Bronchial epithelial cell (primary cell): Measurements from ENCODE around the gene ZMYND12. TPM values are rescaled to one million over a fixed set of nuclear protein-coding genes. Genes with fewer than 3 reads are reported as not detected.

Experiments
- DNase-seq: peaks from one replicate; pipeline ENCODE4 v3.0.0-alpha.2; 2010; ENCODE audit warnings: low read depth
- FAIRE-seq: peaks from 2 replicates; lab custom pipeline; 2011; peaks lifted over from hg19 to GRCh38; lab: Jason Lieb, UNC
- H3K27me3 ChIP-seq: 2 replicates; pipeline ENCODE4 v1.5.1; 2011; ENCODE audit warnings: low read length; ENCODE audit not compliant: control insufficient read depth, insufficient read depth
- H3K36me3 ChIP-seq: 2 replicates; pipeline ENCODE4 v1.5.1; 2011; ENCODE audit warnings: low read length; ENCODE audit not compliant: control insufficient read depth, insufficient read depth
- H3K4me3 ChIP-seq: 2 replicates; pipeline ENCODE4 v1.5.1; 2011; ENCODE audit warnings: mild to moderate bottlenecking, low read depth, low read length, control low read depth
- CTCF ChIP-seq: IDR thresholded peaks from 2 replicates; pipeline ENCODE4 v1.5.1; 2011; ENCODE audit warnings: mild to moderate bottlenecking, moderate library complexity, low read length, control low read depth, inconsistent platforms; ENCODE audit not compliant: insufficient read depth, severe bottlenecking
- total RNA-seq: library from RNA; depleted of rRNA; stranded (reverse); fragments of >200 nt; gene quantifications from 2 replicates; pipeline ENCODE4 v1.2.1, GENCODE V29; 2014

ZMYND12 gene
- total RNA-seq, 1 donor from 2014 or later: 0.26 TPM

DNA sequence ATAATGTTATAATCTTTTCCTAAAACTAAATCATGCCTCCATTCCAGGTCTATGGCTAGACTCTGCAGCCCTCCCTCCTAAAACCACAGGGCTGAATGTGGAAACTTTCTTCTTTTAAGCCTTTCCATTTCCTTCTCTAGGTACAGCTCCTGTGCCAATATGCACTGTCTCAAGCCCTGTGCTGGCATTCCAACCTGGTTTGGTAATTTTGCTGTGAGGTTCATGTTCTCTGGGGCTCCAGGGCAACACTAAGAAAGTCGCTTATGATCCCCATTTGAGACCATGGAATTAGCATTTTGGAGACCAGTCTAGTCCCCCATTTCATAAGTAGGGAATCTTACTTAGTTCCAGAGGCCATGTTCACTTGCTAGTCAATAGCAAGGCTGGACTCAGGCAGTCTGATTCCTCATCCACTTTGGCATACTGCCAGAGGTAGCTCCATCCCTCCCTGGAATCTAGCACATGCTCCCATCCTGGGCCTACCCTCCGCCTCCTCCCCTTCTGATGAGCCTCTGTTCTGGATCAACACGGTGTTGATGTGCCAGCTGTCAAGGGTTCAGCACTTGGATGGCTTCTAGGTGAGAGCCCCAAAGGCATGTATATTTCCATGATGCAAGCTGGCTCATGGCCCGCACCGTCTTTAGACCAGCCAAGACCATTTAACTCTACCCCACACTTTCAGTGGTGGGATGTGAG is 36.5 kb downstream of the ZMYND12 start:
- no peaks in the 10 kb centered on the region for H3K36me3 ChIP-seq
- no peak for FAIRE-seq
- no peak overlapping the region for H3K4me3 ChIP-seq
- no peak for DNase-seq
- H3K27me3 ChIP-seq: peaks cover 6% of the 10 kb centered on the region
- TF ChIP-seq CTCF: no peak

- Histone ChIP-seq H3K27me3 (peaks cover 6% of the 10 kb centered on the region), H3K4me3 (no peak overlapping the region), H3K36me3 (no peaks in the 10 kb centered on the region)
- TF ChIP-seq CTCF: no peak
- FAIRE-seq: no peak
- no peak for DNase-seq
These were observed 37.3 kb downstream of the ZMYND12 start for GRCh38 chr1:42418516-42418915.

GRCh38 chr1:42417166-42417565 is 38.7 kb downstream of the ZMYND12 start:
- no peak for TF ChIP-seq CTCF
- H3K27me3 ChIP-seq: peaks cover 6% of the 10 kb centered on the region
- no peak overlapping the region for H3K4me3 ChIP-seq
- no peaks in the 10 kb centered on the region for H3K36me3 ChIP-seq
- no peak for DNase-seq
- no peak for FAIRE-seq

DNA sequence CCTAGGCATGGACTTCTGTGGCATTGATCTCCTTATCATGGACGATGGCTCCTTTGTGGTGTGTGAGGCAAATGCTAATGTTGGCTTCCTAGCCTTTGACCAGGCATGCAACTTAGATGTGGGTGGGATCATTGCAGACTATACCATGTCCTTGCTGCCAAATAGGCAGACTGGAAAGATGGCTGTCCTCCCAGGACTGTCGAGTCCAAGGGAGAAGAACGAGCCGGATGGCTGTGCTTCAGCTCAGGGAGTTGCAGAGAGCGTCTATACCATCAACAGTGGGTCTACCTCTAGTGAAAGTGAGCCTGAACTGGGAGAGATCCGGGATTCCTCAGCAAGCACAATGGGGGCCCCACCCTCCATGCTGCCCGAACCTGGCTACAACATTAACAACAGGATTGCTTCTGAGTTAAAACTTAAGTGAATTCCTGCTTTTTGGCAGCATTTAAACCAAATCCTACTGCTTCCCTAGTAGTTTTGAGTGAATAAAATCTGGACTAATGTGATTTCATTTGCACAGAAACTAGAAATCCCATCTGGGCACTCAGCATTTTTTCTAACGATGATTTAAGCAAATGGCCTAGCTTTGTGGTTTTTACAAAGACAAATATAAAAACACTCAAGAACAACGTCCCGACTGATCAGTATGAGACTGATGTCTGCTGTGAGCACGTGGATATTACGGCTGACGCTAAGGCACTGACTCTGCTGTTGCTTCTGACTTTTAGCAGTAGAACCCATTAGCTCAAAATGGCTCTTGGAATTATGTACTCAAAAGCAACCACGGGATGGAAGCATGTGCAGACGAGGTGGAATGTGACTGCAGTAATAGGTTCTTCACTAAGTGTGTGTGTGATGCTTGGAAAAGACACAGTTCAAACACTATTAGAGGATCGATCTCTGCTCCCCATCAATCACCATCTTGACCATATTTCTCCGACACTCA is 41.0 kb downstream of the ZMYND12 start:
- DNase-seq: no peak
- Histone ChIP-seq H3K27me3 (peaks cover 4% of the 10 kb centered on the region), H3K36me3 (no peaks in the 10 kb centered on the region), H3K4me3 (no peak overlapping the region)
- FAIRE-seq: no peak
- TF ChIP-seq CTCF: no peak

GRCh38 chr1:42403880-42404400 is 51.9 kb downstream of the ZMYND12 start:
- Histone ChIP-seq H3K27me3 (peaks cover 4% of the 10 kb centered on the region), H3K4me3 (no peak overlapping the region), H3K36me3 (no peaks in the 10 kb centered on the region)
- TF ChIP-seq CTCF: no peak
- no peak for FAIRE-seq
- no peak for DNase-seq
